GM18505 (cell line): ENCODE data around the gene SPINK2.

Source experiments
- ATAC-seq: cut with Tn5 transposase; IDR thresholded peaks from one replicate; pipeline ENCODE4 v1.9.1; 2021; ENCODE audit not compliant: unreplicated experiment
- POLR2A ChIP-seq: IDR thresholded peaks from 4 replicates; pipeline ENCODE4 v1.6.1; 2011; ENCODE audit warnings: borderline replicate concordance; ENCODE audit not compliant: insufficient read depth, insufficient read length; ENCODE audit errors: extremely low read depth

The SPINK2 gene

GRCh38 chr4:56821381-56822243 is at the start of gene SPINK2:
Gene SPINK2, minus strand, starts transcription at chr4:56821701. Its CDS starts 39 bp downstream, at chr4:56821662.
- no peak for ATAC-seq
- no peak for TF ChIP-seq POLR2A

- no peak for TF ChIP-seq POLR2A
- ATAC-seq: no peak
Observed at GRCh38 chr4:56870946-56871345, 49.4 kb upstream of the SPINK2 start.

- no peak for TF ChIP-seq POLR2A
- no peak for ATAC-seq
Observed at GRCh38 chr4:56863441-56864139, 42.1 kb upstream of the SPINK2 start.

DNA sequence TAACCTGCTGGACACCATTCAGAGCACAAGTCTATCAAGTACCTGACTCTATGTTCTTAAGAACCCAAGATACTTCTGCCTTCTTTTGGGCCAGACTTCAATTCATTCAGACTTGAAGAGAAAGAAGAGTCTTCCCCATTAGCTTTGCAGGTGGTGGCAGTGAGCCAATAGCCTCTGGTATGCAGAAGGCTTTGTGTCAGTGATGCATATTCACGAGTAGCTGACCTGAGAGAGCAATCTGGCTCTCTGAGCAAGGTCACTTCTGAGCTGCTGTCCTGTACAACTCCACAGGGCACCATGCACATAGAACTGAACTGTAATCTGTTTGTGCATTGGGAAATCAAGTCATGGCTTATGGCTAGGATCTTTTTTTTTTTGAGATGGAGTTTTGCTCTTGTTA is 39.9 kb upstream of the SPINK2 start:
- ATAC-seq: no peak
- TF ChIP-seq POLR2A: no peak

- TF ChIP-seq POLR2A: no peak
- ATAC-seq: no peak
Observed at GRCh38 chr4:56860781-56861180, 39.3 kb upstream of the SPINK2 start.

DNA sequence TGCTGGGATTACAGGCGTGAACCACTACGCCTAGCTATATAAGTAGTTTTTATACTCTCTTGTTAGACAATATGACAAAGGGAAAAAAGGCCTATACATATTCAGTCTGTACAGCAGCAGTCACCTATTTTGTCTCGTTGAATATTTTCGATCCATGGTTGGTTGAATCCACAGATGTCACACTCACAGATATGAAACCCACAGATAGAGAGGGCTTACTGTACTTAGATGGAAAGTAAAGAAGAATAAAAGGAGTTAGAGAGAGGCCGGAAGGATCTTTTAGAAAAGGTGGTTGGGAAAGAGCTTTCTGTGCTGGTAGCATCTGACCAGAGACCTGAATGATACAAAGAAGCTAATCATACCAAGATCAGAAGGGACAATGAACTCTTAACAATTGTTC is 38.3 kb upstream of the SPINK2 start:
- peak; percentile 81 for ATAC-seq

DNA sequence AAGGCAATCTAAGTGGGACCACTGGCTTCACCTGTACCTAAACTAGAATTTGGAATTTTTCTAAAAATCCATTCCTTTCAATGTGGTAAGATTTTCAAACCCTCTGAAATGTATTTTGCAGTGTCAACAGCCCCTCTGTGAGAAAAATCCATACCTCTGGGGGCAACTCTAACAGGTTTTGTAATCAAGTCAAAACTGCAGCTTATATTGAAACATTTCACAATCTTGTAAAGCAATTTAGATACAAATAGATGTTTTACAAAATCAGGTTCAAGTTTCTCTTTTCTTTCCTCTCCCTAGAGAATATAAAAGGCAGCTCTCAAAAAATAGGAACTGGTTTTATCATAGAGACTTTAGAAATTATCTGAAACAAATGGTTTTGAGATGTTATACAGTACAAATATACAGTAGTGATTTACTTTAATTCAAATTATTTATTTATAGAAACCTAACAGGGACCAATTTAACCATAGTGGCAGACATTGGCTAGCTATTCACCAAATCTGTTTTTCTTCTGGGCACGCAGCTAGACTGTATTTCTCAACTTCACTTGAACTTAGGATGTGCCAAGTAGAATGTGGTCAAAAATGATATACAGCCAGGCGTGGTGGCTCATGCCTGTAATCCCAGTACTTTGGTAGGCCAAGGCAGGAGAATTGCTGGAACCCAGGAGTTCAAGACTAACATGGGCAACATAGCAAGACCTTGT is 36.3 kb upstream of the SPINK2 start:
- ATAC-seq: no peak
- no peak for TF ChIP-seq POLR2A

More for the DNA sequence above, 38.3 kb upstream of the SPINK2 start:
- TF ChIP-seq POLR2A: no peak

DNA sequence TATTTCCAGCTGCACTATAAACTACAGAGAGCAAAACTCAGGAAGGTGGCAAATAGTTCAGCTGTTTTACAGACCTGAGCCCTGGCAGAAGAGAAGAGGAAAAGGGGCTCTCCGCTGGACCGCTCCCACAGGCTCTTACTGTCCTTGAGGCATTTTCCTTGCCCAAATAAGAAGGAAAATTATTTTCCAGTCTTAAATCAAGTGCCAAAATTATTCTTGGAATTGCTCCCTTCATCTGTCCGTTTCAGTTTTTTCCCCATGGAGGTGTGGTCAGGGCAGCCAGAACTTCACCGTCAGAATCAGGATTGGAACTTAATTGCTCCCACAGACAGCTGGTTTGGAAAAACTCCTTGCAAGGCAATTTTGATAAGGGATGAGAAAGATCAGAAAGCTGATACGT is 35.2 kb upstream of the SPINK2 start:
- no peak for ATAC-seq
- no peak for TF ChIP-seq POLR2A

DNA sequence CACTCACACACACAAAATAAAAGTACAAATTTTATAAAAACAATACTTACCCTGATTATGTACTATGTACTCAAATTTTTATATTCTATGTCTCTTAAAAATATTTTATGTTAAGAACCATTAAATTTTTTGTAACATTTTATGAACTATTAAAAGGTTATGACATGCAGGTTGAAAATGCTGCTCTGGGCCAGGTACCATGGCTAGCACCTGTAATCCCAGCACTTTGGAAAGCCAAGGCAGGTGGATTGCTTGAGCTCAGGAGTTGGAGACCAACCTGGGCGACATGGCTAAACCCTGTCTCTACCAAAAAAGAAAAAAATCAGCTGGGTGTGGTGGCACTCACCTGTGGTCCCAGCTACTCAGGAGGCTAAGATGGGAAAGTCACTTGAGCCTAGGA is 29.4 kb upstream of the SPINK2 start:
- no peak for TF ChIP-seq POLR2A
- ATAC-seq: no peak

- ATAC-seq: no peak
- TF ChIP-seq POLR2A: no peak
Observed at GRCh38 chr4:56844802-56845580, 23.5 kb upstream of the SPINK2 start.

- ATAC-seq: no peak
- TF ChIP-seq POLR2A: no peak
Observed at GRCh38 chr4:56843421-56843899, 22.0 kb upstream of the SPINK2 start.

- no peak for ATAC-seq
- TF ChIP-seq POLR2A: no peak
Observed at GRCh38 chr4:56840559-56840958, 19.1 kb upstream of the SPINK2 start.
